CD4-positive, alpha-beta T cell treated with Interleukin-10 for 1 hour (primary cell): ENCODE results near the gene GPR137B.

ENCODE experiments used
- DNase-seq: peaks from one replicate; pipeline ENCODE4 v3.0.0-alpha.2; 2020

Gene GPR137B, protein sequence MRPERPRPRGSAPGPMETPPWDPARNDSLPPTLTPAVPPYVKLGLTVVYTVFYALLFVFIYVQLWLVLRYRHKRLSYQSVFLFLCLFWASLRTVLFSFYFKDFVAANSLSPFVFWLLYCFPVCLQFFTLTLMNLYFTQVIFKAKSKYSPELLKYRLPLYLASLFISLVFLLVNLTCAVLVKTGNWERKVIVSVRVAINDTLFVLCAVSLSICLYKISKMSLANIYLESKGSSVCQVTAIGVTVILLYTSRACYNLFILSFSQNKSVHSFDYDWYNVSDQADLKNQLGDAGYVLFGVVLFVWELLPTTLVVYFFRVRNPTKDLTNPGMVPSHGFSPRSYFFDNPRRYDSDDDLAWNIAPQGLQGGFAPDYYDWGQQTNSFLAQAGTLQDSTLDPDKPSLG

DNA sequence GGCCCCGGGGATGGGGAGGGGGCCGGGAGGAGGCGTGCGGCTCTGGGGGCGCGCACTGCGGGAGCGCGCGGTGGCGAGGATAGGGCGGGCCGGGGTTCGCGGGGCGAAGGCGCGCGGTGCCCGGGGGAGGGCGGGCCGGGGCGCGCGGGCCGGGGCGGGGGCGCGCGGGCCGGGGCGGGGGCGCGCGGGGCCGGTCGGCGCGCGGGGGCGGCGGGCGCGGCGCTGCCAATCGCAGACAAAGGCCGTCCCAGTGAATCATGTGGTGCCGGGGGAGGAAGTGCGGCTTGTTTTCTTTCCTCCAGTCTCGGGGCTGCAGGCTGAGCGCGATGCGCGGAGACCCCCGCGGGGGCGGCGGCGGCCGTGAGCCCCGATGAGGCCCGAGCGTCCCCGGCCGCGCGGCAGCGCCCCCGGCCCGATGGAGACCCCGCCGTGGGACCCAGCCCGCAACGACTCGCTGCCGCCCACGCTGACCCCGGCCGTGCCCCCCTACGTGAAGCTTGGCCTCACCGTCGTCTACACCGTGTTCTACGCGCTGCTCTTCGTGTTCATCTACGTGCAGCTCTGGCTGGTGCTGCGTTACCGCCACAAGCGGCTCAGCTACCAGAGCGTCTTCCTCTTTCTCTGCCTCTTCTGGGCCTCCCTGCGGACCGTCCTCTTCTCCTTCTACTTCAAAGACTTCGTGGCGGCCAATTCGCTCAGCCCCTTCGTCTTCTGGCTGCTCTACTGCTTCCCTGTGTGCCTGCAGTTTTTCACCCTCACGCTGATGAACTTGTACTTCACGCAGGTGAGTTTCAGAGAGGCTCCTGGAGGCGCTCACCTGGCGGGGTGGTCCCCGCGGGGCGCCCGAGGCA is at the start of gene GPR137B:
Gene GPR137B (plus strand): TSS at position 287 of the 851 bp plus-strand sequence. CDS start 84 bp downstream, at position 371.
- DNase-seq: peak; percentile 62

DNA sequence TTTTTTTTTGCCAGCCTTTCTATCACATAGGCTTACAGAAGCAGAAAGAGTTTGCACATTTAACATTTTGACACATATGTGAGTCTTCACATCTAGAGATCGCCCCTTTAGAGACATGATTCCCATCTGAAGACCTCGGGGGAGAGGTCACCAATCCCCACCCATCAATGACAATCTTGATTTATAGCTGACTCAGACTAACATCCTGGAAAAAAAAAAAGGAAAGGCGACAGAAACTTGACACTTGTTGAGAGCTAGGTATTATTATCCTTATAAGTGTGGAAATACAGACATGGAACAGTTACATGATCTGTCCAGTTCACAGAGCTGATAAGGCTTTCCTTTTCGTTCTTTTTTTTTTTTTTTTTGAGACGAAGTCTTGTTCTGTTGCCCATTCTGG is 49.4 kb upstream of the GPR137B start:
- DNase-seq: no peak

DNA sequence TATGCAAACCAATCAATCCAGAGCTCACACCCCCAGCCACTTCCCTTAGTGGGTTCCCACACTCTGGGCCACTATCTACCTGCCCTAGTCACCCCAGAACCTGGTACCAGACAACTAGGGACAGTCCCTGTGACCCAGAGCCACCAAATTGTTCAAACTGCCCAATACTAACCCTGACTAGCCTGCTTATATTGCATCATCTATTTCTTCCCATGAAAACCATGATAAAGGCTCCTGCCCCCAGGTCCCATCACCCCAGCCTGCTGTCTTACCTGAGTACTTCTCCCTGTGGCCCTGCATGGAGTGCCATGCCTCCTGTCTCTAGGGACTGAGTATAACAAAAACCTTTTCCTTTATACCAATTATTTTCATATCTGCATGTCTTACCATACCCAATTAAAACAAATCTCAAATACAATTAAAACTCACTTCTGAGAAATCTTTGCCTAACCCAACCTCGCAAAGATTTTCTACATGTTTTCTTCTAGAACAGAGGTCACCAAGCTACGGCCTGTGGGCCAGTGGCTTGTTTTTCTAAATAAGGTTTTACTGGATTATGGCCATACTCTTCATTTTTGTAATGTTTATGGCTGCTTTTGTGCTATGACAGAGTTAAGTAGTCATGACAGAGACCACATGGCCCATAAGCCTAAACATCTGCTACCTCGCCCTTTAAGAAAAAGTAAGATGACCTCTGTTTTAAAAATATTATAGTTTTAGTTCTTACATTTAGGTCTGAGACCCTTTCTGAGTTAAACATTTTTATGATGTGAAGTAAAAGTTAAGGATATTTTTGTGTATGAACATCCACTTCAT is 46.4 kb upstream of the GPR137B start:
- no peak for DNase-seq

DNA sequence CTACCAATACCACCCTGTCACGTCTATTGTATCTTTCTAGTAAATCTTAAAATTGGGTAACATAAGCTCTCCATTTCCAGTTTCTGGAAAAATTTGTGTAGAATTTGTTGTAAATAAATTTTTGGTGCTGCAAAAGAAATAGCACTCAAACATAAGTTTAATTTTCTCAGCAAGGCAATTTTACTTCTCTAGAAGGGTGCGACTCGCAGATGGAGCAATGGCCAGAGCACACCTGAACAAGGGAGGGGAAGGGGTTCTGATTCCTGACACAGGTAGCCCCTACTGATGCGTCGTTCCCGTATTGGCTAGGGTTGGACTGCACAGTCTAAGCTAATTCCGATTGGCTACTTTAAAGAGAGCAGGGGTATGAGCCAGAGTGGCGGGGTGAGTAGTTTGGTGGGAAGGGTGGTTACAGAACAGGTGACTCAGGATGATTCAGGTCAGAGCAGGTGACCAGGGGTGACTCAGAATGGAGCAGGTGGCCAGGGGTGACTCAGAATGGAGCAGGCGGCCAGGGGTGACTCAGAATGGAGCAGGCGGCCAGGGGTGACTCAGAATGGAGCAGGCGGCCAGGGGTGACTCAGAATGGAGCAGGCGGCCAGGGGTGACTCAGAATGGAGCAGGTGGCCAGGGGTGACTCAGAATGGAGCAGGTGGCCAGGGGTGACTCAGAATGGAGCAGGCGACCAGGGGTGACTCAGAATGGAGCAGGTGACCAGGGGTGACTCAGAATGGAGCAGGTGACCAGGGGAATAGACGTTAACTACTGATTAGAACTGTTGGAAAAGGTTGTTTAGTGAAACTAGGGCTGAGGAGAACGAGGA is 45.5 kb upstream of the GPR137B start:
- peak; percentile 87 for DNase-seq

DNA sequence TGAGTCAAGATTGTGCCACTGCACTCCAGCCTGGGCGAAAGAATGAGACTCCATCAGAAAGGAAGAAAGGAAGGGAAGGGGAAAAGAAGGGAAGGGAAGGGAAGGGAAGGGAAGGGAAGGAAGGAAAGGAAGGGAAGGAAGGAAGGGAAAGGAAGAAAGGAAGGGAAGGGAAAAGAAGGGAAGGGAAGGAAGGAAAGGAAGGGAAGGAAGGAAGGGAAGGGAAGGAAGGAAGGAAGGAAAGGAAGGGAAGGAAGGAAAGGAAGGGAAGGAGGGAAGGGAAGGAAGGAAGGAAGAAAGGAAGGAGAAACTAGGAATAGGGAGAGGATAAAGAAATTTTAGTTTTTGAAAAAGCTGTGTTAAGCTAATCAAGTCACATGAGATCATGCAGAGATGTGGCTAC is 44.1 kb upstream of the GPR137B start:
- no peak for DNase-seq

DNA sequence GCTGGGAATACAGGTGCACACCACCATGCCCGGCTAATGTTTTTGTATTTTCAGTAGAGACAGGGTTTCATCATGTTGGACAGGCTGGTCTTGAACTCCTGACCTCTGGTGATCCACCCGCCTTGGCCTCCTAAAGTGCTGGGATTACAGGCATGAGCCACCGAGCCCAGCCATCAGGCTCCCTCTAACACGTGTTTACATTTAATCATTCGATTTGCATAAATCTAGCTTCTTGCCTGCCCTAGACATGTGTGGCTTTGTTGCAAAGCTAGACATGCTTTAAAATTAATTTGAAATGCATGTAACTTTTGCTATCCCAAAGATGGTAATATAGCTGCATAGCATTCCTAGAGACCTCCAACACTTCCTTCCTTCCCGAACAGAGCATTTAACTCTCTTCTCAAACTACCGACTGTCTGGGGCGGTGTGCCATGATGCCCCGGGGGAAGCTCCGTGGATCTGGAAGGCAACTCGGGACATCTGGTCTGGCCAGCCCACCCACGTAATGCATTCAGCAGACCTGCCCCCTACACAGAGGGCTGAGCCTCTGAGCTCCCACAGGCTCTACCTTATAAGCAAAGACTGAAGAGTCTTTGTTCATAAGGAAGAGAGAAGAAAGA is 42.9 kb upstream of the GPR137B start:
- no peak for DNase-seq

DNA sequence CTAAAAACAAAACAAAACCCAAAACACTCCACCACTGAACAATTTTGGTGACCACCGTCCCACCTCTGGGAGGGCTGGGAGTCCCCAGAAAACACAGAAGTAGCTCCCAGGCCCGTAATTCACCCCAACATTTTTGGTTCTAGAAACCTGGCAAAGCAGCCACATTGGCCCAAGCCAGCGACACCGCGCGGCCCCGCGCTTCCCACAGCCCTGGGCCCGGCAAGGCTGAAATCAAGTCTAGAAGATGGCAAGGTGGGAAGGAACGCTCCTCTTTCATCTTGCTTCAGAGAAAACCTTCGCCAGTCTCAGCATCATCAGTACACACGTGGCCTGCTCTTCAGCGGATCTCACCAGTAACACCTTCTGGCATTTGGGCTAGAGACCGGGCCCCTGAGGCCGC is 41.5 kb upstream of the GPR137B start:
- no peak for DNase-seq

DNA sequence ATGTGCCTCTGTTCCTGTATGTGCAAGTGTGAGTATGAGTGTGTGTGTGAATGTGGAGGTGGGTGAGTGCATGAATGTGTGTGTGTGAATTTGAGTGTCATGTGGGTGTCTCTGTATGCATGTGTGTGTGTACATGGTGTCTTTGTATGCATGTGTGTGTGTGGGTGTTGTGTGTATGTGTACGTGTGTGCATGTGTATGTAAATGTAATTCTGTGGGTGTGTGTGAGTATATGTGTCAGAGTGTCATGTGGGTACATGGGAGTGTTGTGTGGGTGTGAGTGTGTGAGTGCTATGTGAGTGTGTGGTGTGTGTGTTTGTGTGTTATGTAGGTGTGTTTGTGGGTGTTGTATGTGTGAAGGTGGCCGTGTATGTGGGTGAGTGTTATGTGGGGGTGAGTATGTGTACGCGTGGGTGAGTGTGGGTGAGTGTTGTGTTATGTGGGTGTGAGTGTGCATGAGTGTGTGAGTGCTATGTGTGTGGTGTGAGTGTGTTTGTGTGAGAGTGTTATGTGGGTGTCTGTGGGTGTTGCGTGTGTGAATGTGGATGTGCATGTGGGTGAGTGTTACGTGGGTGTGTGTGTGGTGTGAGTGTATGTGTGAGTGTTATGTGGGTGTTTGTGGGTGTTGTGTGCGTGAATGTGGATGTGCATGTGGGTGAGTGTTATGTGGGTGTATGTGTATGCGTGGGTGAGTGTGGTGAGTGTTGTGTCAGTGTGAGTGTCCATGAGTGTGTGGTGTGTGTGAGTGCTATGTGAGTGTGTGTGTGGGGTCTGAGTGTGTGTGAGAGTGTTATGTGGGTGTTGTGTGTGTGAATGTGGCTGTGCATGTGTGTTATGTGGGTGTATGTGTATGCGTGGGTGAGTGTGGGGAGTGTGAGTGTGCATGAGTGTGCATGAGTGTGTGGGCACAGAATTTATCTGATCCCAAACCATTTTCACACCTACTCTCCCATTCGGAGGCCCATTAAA is 40.8 kb upstream of the GPR137B start:
- DNase-seq: no peak

DNA sequence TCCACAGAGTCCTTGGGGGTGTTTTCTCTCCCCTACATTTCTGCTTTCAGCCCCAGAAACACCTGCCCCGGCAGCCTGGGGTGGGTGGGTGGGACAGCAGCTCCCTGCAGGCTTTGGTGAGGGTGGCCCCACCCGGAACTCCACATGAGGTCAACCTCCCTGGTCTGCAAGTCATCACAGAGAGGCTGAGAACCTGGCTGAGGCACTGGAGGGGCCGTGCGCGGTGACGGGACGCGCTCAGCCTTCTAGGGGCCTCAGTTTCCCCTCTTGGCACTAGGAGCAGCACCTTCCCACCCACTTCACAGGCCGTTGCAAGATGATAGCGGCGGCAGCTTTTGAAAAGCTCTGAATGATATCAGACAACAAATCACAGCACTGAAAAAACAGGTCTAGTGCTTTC is 39.7 kb upstream of the GPR137B start:
- DNase-seq: no peak

DNA sequence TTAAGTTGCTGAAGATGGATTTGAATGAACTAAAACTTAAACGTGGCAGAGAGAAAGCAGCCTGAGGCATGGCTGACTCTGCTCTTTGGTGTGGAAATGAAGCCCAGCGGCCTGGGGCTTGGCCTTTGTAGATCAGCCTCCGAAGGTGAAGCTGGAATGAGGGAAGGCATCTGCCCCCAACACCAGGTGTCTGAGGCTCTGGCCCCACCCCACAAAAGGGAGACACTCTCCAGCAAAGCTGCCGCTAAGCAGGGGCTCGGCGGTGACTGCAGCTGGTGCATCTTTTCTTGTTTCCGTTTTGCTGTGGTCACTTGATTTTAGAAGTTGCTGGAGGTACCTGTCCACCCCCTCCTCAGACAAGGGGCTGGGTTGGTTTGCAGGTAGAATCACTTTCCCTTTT is 39.3 kb upstream of the GPR137B start:
- DNase-seq: no peak

DNA sequence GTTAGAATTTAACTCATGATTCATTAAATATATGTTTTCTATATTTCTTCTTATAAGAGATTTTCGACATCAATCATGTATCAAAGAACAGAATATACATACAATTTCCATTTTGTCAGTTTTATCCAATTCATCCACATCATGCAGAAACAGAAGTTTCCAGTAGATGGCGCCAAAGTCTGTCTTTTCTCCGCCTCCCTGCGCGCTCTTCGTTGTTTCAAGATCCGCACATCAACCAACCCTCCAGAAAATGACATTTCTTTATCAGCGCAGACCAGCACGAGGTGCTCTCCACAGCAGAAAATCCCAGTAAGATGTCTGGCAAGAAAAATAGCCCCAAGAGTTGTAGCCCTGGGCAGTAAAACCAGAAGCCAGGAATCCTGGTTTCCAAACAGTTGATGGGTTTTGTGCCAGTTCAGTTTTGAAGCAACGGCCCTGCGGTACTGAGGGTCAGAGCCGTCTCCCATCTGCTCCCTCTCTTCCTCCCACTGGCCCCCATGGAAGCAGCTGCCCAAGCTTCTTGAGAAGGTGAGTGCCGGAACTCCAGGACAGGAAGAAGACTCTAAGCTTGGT is 38.6 kb upstream of the GPR137B start:
- peak; percentile 73 for DNase-seq

DNA sequence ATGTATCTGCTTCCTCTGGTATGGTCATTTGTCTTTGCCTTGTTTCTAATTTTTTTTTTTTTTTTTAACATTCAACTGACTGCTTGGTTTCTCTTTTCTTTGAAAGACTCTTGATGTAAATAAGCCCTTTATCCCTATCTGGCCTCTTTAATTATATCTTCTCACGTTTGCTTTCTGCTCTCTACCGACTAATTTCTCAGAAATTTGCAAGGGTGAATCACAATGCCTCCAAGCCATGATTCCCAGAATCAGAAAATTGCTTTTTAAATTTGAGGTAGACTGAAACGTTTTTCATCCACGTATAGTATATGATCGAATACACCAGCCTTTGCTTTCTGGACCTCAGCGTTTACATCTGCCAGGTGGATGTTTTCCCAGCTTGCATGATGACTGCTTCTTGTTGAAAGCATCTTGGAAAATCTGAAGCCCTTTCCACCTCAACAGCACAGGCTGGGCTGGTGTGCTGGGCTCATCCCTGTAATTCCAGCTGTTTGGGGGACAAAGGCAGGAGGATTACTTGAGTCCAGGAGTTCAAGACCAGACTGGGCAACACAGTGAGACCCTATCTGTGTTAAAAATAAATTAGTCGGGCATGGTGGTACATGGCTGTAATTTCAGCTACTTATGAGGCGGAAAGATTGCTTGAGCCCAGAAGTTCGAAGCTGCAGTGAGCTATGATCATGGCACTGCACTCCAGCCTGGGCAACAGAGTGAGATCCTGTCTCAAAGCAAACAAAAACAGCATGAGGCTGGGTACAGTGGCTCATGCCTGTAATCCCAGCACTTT is 35.0 kb upstream of the GPR137B start:
- no peak for DNase-seq

DNA sequence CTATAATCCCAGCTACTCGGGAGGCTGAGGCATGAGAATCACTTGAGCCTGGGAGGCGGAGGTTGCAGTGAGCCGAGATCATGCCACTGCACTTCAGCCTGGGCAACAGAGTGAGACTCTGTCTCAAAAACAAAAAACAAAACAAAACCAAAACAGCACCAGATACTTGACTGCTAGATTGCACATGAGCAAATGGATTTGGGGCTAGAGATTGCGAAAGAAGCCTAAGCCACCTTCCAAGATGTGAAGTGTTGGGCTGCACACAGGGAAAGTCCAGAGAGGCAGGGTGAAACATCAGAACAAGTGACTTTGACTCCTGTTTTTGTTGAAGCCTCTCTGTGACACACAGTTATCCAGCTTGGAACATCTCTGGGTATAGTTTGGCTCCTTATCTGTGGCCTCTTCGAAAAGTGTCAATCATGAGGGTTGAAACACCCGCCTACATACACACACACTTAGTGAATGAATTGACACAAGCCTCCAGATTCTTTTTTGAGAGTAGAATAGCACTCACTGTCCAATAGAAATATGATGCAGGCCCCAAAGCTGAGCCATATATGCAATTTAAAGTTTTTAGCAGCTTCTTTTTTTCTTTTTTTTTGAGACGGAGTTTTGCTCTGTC is 34.2 kb upstream of the GPR137B start:
- DNase-seq: no peak

DNA sequence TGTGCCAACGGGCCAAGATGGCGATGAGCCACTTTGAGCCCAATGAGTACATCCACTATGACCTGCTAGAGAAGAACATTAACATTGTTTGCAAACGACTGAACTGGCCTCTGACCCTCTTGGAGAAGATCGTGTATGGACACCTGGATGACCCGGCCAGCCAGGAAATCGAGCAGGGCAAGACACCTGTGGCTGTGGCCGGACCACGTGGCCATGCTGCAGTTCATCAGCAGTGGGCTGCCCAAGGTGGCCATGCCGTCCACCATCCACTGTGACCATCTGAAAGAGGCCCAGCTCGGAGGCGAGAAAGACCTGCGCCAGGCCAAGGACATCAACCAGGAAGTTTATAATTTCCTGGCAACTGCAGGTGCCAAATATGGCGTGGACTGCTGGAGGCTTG is 32.2 kb upstream of the GPR137B start:
- DNase-seq: no peak

DNA sequence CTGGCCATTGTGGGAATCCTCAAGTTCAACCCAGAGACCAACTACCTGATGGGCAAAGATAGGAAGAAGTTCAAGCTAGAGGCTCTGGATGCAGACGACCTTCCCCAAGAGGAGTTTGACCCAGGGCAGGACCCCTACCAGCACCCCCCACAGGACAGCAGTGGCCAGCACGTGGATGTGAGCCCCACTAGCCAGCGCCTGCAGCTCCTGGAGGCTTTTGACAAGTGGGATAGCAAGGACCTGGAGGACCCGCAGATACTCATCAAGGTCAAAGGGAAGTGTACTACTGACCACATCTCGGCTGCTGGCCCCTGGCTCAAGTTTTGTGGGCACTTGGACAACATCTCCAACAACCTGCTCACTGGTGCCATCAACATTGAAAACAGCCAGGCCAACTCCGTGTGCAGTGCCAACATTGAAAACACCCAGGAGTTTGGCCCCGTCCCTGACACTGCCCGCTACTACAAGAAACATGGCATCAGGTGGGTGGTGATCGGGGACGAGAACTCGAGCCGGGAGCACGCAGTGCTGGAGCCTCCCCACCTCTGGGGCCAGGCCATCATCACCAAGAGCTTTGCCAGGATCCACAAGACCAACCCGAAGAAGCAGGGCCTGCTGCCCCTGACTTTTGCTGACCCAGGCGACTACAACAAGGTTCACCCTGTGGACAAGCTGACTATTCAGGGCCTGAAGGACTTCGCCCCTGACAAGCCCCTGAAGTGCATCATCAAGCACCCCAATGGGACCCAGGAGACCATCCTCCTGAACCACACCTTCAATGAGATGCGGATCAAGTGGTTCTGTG is 30.6 kb upstream of the GPR137B start:
- no peak for DNase-seq

DNA sequence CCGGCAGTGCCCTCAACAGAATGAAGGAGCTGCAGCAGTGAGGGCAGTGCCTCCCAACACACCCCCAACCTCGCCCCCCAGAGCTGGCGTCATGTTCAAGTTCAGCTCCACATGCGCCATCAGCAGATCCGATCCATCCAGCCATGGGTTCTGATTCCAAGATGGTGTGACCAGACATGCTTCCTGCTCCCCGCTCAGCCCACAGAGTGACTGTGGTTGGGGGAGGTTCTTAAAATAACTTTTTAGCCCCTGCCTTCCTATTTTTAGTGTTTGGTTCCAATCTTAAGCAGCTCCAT is 30.1 kb upstream of the GPR137B start:
- no peak for DNase-seq

DNA sequence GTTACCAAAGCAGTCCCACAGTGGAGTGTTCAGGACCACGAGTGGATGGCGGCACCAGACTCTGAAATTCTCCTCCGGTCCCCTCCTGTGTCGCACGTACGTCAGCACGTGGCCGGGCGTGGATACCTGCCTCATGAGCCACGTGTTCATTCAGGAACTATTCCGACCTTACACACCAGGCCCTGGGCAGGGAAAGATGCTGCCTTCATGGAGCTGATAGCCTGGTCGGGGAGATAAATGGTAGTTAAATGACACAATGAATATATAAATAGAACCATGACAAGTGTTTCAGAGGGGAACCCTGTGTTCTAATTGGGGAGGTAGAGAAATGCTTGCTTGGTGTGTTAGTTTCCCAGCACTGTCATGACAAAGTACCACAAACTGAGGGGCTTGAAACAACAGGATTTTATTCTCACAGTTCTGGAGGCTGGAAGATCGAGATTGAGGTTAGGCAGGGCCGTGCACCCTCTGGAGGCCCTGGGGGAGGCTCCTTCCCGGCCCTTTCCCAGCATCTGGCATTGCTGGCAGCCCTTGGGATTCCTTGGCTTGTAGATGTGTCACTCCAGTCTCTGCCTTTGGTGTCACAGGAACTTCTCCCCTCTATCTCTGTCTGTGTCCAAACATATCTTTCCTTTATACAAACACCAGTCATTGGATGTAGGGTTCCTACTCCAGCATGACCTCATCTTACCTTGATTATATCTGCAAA is 28.9 kb upstream of the GPR137B start:
- no peak for DNase-seq
